Measurements from ENCODE around the gene COL4A2.

COL4A2 gene

DNA sequence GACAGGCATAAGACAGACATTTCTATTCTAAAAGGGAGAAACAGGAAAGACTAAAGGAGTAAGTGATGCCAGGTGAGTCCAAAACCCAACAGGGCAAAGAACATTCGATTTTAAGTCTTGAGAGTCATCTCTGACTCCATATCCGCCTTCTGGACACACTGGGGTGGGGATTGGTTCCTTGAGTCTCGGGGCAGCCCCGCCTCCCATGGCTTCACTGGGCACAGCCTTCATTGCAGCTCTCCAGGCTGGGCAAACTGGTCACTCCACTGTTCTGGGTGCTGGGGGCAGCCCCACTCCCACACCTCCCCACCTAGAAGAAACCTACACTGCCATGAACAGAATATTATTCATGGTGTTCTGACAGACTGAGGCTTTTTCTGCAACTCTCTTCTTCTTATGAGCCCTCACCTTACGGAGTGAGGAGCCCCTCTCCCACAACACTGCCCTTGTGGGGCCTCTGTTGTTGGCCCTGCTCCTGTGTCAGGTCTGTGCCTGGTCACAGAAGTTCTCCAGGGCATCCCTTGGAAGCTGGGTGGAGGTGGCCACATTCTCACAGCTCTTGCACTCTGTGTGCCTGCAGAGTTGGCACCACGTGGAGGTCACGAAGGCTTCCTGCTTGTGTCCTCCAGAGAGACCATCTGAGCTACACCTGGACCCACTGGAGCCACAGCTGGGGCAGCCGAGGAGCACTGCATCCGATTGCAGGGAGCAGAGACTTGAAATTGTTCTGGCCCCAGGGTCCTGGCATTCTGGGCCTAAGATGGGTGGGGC is 95.4 kb downstream of the COL4A2 start:
- no peaks in the 10 kb centered on the region for H3F3A ChIP-seq (ENCODE audit: low read depth)
- no peaks in the 10 kb centered on the region for H3K4me1 ChIP-seq (ENCODE audit: insufficient read depth, low read length, poor library complexity, severe bottlenecking)
- H3K79me2 ChIP-seq (ENCODE audit: insufficient read depth, low read length): no peaks in the 10 kb centered on the region
- no peaks in the 10 kb centered on the region for H4K20me1 ChIP-seq (ENCODE audit: insufficient read depth, low read length, poor library complexity, severe bottlenecking)
- no peak overlapping the region for H2AFZ ChIP-seq (ENCODE audit: low read length)
- no peak overlapping the region for H3K4me3 ChIP-seq (ENCODE audit: low read length, poor library complexity, severe bottlenecking)
- no peaks in the 10 kb centered on the region for H3K36me3 ChIP-seq (ENCODE audit: insufficient read depth, low read length)
- no peaks in the 10 kb centered on the region for H3K9me2 ChIP-seq (replicated peaks; ENCODE audit: low read depth, low read length)
- no peak overlapping the region for H3K4me2 ChIP-seq (ENCODE audit: low read depth, low read length, poor library complexity, severe bottlenecking)
- no peaks in the 10 kb centered on the region for H3K27me3 ChIP-seq (ENCODE audit: insufficient read depth, low read length, poor library complexity, severe bottlenecking)
- H3K9ac ChIP-seq (ENCODE audit: low read depth, low read length, poor library complexity, severe bottlenecking): no peak overlapping the region
- no peak for TF ChIP-seq EZH2phosphoT487 (IDR thresholded peaks at IDR 0.05; ENCODE audit: borderline replicate concordance)
- no peak for TF ChIP-seq CTCF (conservative IDR thresholded peaks at IDR 0.05; ENCODE audit: low read length)
- H3K9me3 ChIP-seq (ENCODE audit: insufficient read depth, low read depth, low read length): no peaks in the 10 kb centered on the region

- no peak overlapping the region for H2AFZ ChIP-seq (ENCODE audit: low read length)
- no peaks in the 10 kb centered on the region for H3K79me2 ChIP-seq (ENCODE audit: insufficient read depth, low read length)
- no peaks in the 10 kb centered on the region for H4K20me1 ChIP-seq (ENCODE audit: insufficient read depth, low read length, poor library complexity, severe bottlenecking)
- no peaks in the 10 kb centered on the region for H3K9me2 ChIP-seq (replicated peaks; ENCODE audit: low read depth, low read length)
- no peak overlapping the region for H3K4me3 ChIP-seq (ENCODE audit: low read length, poor library complexity, severe bottlenecking)
- no peaks in the 10 kb centered on the region for H3K4me1 ChIP-seq (ENCODE audit: insufficient read depth, low read length, poor library complexity, severe bottlenecking)
- H3K36me3 ChIP-seq (ENCODE audit: insufficient read depth, low read length): no peaks in the 10 kb centered on the region
- H3K27me3 ChIP-seq (ENCODE audit: insufficient read depth, low read length, poor library complexity, severe bottlenecking): no peaks in the 10 kb centered on the region
- no peaks in the 10 kb centered on the region for H3F3A ChIP-seq (ENCODE audit: low read depth)
- no peak overlapping the region for H3K9ac ChIP-seq (ENCODE audit: low read depth, low read length, poor library complexity, severe bottlenecking)
- no peaks in the 10 kb centered on the region for H3K9me3 ChIP-seq (ENCODE audit: insufficient read depth, low read depth, low read length)
- H3K4me2 ChIP-seq (ENCODE audit: low read depth, low read length, poor library complexity, severe bottlenecking): no peak overlapping the region
- no peak for TF ChIP-seq CTCF (conservative IDR thresholded peaks at IDR 0.05; ENCODE audit: low read length)
- TF ChIP-seq EZH2phosphoT487 (IDR thresholded peaks at IDR 0.05; ENCODE audit: borderline replicate concordance): no peak
These were observed 96.2 kb downstream of the COL4A2 start for GRCh38 chr13:110403315-110403714.

DNA sequence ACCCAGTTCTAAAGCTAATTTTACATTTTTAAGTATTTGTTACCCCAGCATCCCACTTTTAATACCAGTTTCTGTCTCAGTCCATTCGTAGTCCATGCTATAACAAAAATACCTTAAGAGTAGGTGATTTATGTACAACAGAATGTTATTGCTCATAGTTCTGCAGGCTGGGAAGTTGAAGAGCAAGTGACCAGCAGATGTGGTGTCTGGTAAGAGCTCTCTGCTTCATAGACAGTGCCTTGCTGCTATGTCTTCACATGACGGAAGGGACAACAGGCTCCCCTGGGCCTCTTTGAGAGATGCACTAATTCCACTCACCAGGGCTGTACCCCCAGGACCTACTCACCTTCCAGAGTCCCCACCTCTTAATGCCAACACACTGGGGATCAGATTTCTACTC is 96.6 kb downstream of the COL4A2 start:
- Histone ChIP-seq H3K4me1 (ENCODE audit: insufficient read depth, low read length, poor library complexity, severe bottlenecking) (no peaks in the 10 kb centered on the region), H3F3A (ENCODE audit: low read depth) (no peaks in the 10 kb centered on the region), H3K9me2 (replicated peaks; ENCODE audit: low read depth, low read length) (no peaks in the 10 kb centered on the region), H3K27me3 (ENCODE audit: insufficient read depth, low read length, poor library complexity, severe bottlenecking) (no peaks in the 10 kb centered on the region), H3K9ac (ENCODE audit: low read depth, low read length, poor library complexity, severe bottlenecking) (no peak overlapping the region), H3K4me2 (ENCODE audit: low read depth, low read length, poor library complexity, severe bottlenecking) (no peak overlapping the region), H4K20me1 (ENCODE audit: insufficient read depth, low read length, poor library complexity, severe bottlenecking) (no peaks in the 10 kb centered on the region), H3K79me2 (ENCODE audit: insufficient read depth, low read length) (no peaks in the 10 kb centered on the region), H3K36me3 (ENCODE audit: insufficient read depth, low read length) (no peaks in the 10 kb centered on the region), H3K4me3 (ENCODE audit: low read length, poor library complexity, severe bottlenecking) (no peak overlapping the region), H2AFZ (ENCODE audit: low read length) (no peak overlapping the region), H3K9me3 (ENCODE audit: insufficient read depth, low read depth, low read length) (no peaks in the 10 kb centered on the region)
- TF ChIP-seq EZH2phosphoT487 (IDR thresholded peaks at IDR 0.05; ENCODE audit: borderline replicate concordance) (no peak), CTCF (conservative IDR thresholded peaks at IDR 0.05; ENCODE audit: low read length) (no peak)
